RWPE2 (cell line): Measurements from ENCODE around the gene RSRC1.

Experiments
- ATAC-seq: fragments of 200-7000 bp; cut with Tn5 transposase; 3 replicates; pipeline ENCODE4 v1.9.1; 2021; ENCODE audit warnings: low read depth
- DNase-seq: peaks from one replicate; pipeline ENCODE4 v3.0.0-alpha.2; 2020; ENCODE audit warnings: low spot score
- H3K27ac ChIP-seq: fragments of 450-650 bp; 2 replicates; pipeline ENCODE4 v1.5.1; 2017; ENCODE audit warnings: mild to moderate bottlenecking; ENCODE audit not compliant: poor library complexity, severe bottlenecking
- H3K27me3 ChIP-seq: fragments of 250-450 bp; sonication (Bioruptor Pico); 2 replicates; pipeline ENCODE4 v1.5.1; 2021; ENCODE audit warnings: mild to moderate bottlenecking, moderate library complexity; ENCODE audit not compliant: insufficient read depth, poor library complexity, severe bottlenecking
- H3K36me3 ChIP-seq: fragments of 250-450 bp; sonication (Bioruptor Pico); 2 replicates; pipeline ENCODE4 v1.5.1; 2020; ENCODE audit warnings: low read depth, mild to moderate bottlenecking, moderate library complexity
- H3K4me1 ChIP-seq: fragments of 250-450 bp; sonication (Bioruptor Pico); 2 replicates; pipeline ENCODE4 v1.5.1; 2021; ENCODE audit warnings: mild to moderate bottlenecking, moderate library complexity; ENCODE audit not compliant: insufficient read depth, poor library complexity, severe bottlenecking
- H3K4me3 ChIP-seq: fragments of 250-450 bp; sonication (Bioruptor Pico); 2 replicates; pipeline ENCODE4 v1.5.1; 2021; ENCODE audit warnings: mild to moderate bottlenecking, moderate library complexity; ENCODE audit not compliant: severe bottlenecking
- H3K9me3 ChIP-seq: fragments of 250-450 bp; sonication (Bioruptor Pico); 2 replicates; pipeline ENCODE4 v1.5.1; 2021; ENCODE audit warnings: mild to moderate bottlenecking, moderate library complexity; ENCODE audit not compliant: severe bottlenecking
- CTCF ChIP-seq: fragments of 450-650 bp; IDR thresholded peaks from one replicate; pipeline ENCODE4 v1.5.1; 2017; ENCODE audit warnings: mild to moderate bottlenecking, moderate library complexity; ENCODE audit not compliant: poor library complexity, severe bottlenecking

Gene RSRC1

GRCh38 chr3:158169091-158169491, 59.2 kb downstream of the RSRC1 start:
- TF ChIP-seq CTCF: no peak
- Histone ChIP-seq H3K9me3 (no peaks in the 10 kb centered on the region), H3K4me1 (peaks cover 26% of the 10 kb centered on the region), H3K27ac (no peak overlapping the region), H3K27me3 (no peaks in the 10 kb centered on the region), H3K36me3 (no peaks in the 10 kb centered on the region), H3K4me3 (no peak overlapping the region)
- DNase-seq (no peak), ATAC-seq (no peak)

- DNase-seq (no peak), ATAC-seq (no peak)
- no peak for TF ChIP-seq CTCF
- Histone ChIP-seq H3K4me1 (no peaks in the 10 kb centered on the region), H3K4me3 (no peak overlapping the region), H3K36me3 (no peaks in the 10 kb centered on the region), H3K27me3 (no peaks in the 10 kb centered on the region), H3K9me3 (no peaks in the 10 kb centered on the region), H3K27ac (no peak overlapping the region)
Measured at GRCh38 chr3:158181096-158181495, 71.2 kb downstream of the RSRC1 start.

- Histone ChIP-seq H3K27me3 (no peaks in the 10 kb centered on the region), H3K36me3 (no peaks in the 10 kb centered on the region), H3K4me3 (no peak overlapping the region), H3K27ac (no peak overlapping the region), H3K9me3 (no peaks in the 10 kb centered on the region), H3K4me1 (no peaks in the 10 kb centered on the region)
- TF ChIP-seq CTCF: no peak
- ATAC-seq: no peak
- no peak for DNase-seq
Measured at GRCh38 chr3:158185711-158186110, 75.8 kb downstream of the RSRC1 start.

GRCh38 chr3:158200955-158201354, 91.1 kb downstream of the RSRC1 start:
- TF ChIP-seq CTCF: no peak
- DNase-seq (no peak), ATAC-seq (no peak)
- Histone ChIP-seq H3K27me3 (no peaks in the 10 kb centered on the region), H3K4me1 (no peaks in the 10 kb centered on the region), H3K27ac (no peak overlapping the region), H3K9me3 (peaks cover 6% of the 10 kb centered on the region), H3K36me3 (no peaks in the 10 kb centered on the region), H3K4me3 (no peak overlapping the region)

- DNase-seq (no peak), ATAC-seq (no peak)
- no peak for TF ChIP-seq CTCF
- H3K27ac ChIP-seq: no peak overlapping the region
- peaks cover 6% of the 10 kb centered on the region for H3K9me3 ChIP-seq
- no peaks in the 10 kb centered on the region for H3K27me3 ChIP-seq
- H3K4me3 ChIP-seq: no peak overlapping the region
- H3K4me1 ChIP-seq: no peaks in the 10 kb centered on the region
- no peaks in the 10 kb centered on the region for H3K36me3 ChIP-seq
Measured at GRCh38 chr3:158205324-158205723, 95.4 kb downstream of the RSRC1 start.
